K562 (cell line): ENCODE results near the gene CRCP. TPM values are rescaled to one million over a fixed set of nuclear protein-coding genes. Genes with fewer than 3 reads are reported as not detected.

Experiments used
- C11orf30 ChIP-seq: fragments of 450-650 bp; IDR thresholded peaks from 2 replicates; pipeline ENCODE4 v1.6.1; 2016; ENCODE audit warnings: low read depth, mild to moderate bottlenecking
- EWSR1 ChIP-seq: fragments of 450-650 bp; IDR thresholded peaks from 2 replicates; pipeline ENCODE4 v1.6.1; 2018; ENCODE audit warnings: borderline replicate concordance, mild to moderate bottlenecking, low read depth, moderate library complexity; ENCODE audit not compliant: partially characterized antibody
- FOXM1 ChIP-seq, 2 experiments: fragments of 450-650 bp in 1 of 2; sonication (generic) in 1 of 2; formaldehyde crosslinking in 1 of 2; IDR thresholded peaks; 2 replicates each; pipeline versions ENCODE4 v1.6.1 to v1.9.0; 2017 to 2022; ENCODE audit warnings: low read depth in 2 of 2, mild to moderate bottlenecking in 2 of 2, missing genetic modification reagents in 1 of 2, moderate library complexity in 1 of 2
- GABPB1 ChIP-seq: sonication (generic); formaldehyde crosslinking; IDR thresholded peaks from 2 replicates; pipeline ENCODE4 v1.8.0; 2022; ENCODE audit warnings: mild to moderate bottlenecking, missing genetic modification reagents
- ID3 ChIP-seq, 2 experiments: fragments of 250-450 bp in 1 of 2; fragments of 450-650 bp in 1 of 2; sonication (Bioruptor Pico) in 1 of 2; IDR thresholded peaks; 2 replicates each; pipeline versions ENCODE4 v1.6.1 to v1.8.0; 2016 to 2021; ENCODE audit warnings: mild to moderate bottlenecking in 2 of 2, moderate library complexity in 2 of 2, missing compliant biosample characterization in 1 of 2, missing genetic modification characterization in 1 of 2
- KDM1A ChIP-seq, 2 experiments: fragments of 450-650 bp; IDR thresholded peaks; 2 replicates each; pipeline ENCODE4 v1.6.1; 2016; ENCODE audit warnings: mild to moderate bottlenecking in 2 of 2
- MXD1 ChIP-seq: fragments of 250-450 bp; sonication (Bioruptor Pico); IDR thresholded peaks from 2 replicates; pipeline ENCODE4 v1.8.0; 2021; ENCODE audit warnings: borderline replicate concordance, mild to moderate bottlenecking, moderate library complexity; ENCODE audit not compliant: poor library complexity, severe bottlenecking
- NCOR1 ChIP-seq: fragments of 450-650 bp; IDR thresholded peaks from 2 replicates; pipeline ENCODE4 v1.6.1; 2016; ENCODE audit warnings: mild to moderate bottlenecking, moderate library complexity
- PATZ1 ChIP-seq: fragments of 250-450 bp; sonication (Bioruptor Pico); IDR thresholded peaks from 2 replicates; pipeline ENCODE4 v1.5.0; 2020; ENCODE audit warnings: mild to moderate bottlenecking, borderline replicate concordance
- POLR2H ChIP-seq: IDR thresholded peaks from 2 replicates; pipeline ENCODE4 v1.6.1; 2016; ENCODE audit warnings: missing genetic modification characterization, low read depth, mild to moderate bottlenecking, control low read depth, missing compliant biosample characterization, moderate library complexity
- PRPF4 ChIP-seq: fragments of 200-400 bp; formaldehyde crosslinking; IDR thresholded peaks from one replicate; pipeline ENCODE4 v1.6.1; 2017; ENCODE audit warnings: low read length, low read depth, mild to moderate bottlenecking; ENCODE audit not compliant: insufficient read depth, poor library complexity, severe bottlenecking
- RBM14 ChIP-seq: fragments of 200-400 bp; formaldehyde crosslinking; IDR thresholded peaks from 2 replicates; pipeline ENCODE4 v1.6.1; 2018; ENCODE audit warnings: low read depth, mild to moderate bottlenecking, low read length, moderate library complexity, borderline replicate concordance; ENCODE audit not compliant: insufficient read depth
- RFX5 ChIP-seq: IDR thresholded peaks from 2 replicates; pipeline ENCODE4 v1.6.1; 2011; ENCODE audit warnings: low read depth, mild to moderate bottlenecking, improper control_type of control experiment, low read length
- RFX7 ChIP-seq: fragments of 250-450 bp; sonication (Bioruptor Pico); IDR thresholded peaks from 2 replicates; pipeline ENCODE4 v1.5.1; 2021; ENCODE audit warnings: mild to moderate bottlenecking
- SOX6 ChIP-seq: fragments of 450-650 bp; IDR thresholded peaks from 2 replicates; pipeline ENCODE4 v1.6.1; 2014; ENCODE audit warnings: mild to moderate bottlenecking
- TEAD2 ChIP-seq: fragments of 450-650 bp; IDR thresholded peaks from 2 replicates; pipeline ENCODE4 v1.6.1; 2016; ENCODE audit warnings: missing genetic modification characterization, control low read depth, missing compliant biosample characterization
- TSHZ1 ChIP-seq: fragments of 250-450 bp; sonication (Bioruptor Pico); IDR thresholded peaks from 2 replicates; pipeline ENCODE4 v1.4.0; 2020; ENCODE audit warnings: mild to moderate bottlenecking, moderate library complexity
- ZNF239 ChIP-seq: fragments of 250-450 bp; sonication (Bioruptor Pico); IDR thresholded peaks from 2 replicates; pipeline ENCODE4 v1.4.0; 2020; ENCODE audit warnings: mild to moderate bottlenecking
- ZNF41 ChIP-seq: fragments of 250-450 bp; sonication (Bioruptor Pico); conservative IDR thresholded peaks from 2 replicates; pipeline ENCODE4 v1.4.0; 2020; ENCODE audit warnings: mild to moderate bottlenecking
- polyA plus RNA-seq, 8 experiments: library from polyadenylated mRNA; depleted of rRNA in 4 of 8; stranded (reverse) in 5 of 8; unstranded in 3 of 8; fragments of >200 nt; fragmentation: Nextera tagmentation in 2 of 8; fragmentation: Illumina TruSeq in 1 of 8; extraction: Ambion mirVana in 2 of 8; extraction: Trizol in 1 of 8; gene quantifications; 2 replicates each; pipeline versions ENCODE4 v1.2.1 to v1.2.3, GENCODE V29; 2011 to 2014; ENCODE audit warnings: inconsistent platforms in 1 of 8, missing spikeins in 1 of 8
- total RNA-seq, 7 experiments: library from RNA; depleted of rRNA in 6 of 7; stranded (reverse); fragments of >200 nt in 6 of 7; fragmentation: Illumina TruSeq in 2 of 7; extraction: Trizol in 2 of 7; gene quantifications; 2 replicates each; pipeline versions ENCODE4 v1.2.1 to v1.2.3, GENCODE V29; 2011 to 2021; ENCODE audit warnings: low replicate concordance in 1 of 7

The CRCP gene
- total and polyA plus RNA-seq, 9 of the 15 experiments (the other 6 are each of a cell fraction or from before 2014, with no cell fraction given), result 22.1 to 58.3 (median 43.4) TPM

- TF ChIP-seq PATZ1 (CRISPR knock-in tag) (no peak), MXD1 (peak; percentile 89), C11orf30 (peak; percentile 57; the same call in 1 of the 2 replicates), ZNF239 (CRISPR knock-in tag) (no peak), GABPB1 (CRISPR knock-in tag) (peak; percentile 79; the same call in 1 of the 2 replicates), FOXM1 (IDR thresholded peaks at IDR 0.05; ENCODE audit: low read depth) (no peak), FOXM1 (CRISPR knock-in tag; IDR thresholded peaks at IDR 0.05; ENCODE audit: low read depth) (peak; percentile 79; the same call in 1 of the 2 replicates), KDM1A (IDR thresholded peaks at IDR 0.05) (no peak), POLR2H (tag) (peak; percentile 89), EWSR1 (no peak), RBM14 (peak; percentile 97; the same call in 1 of the 2 replicates), TEAD2 (tag) (no peak; the same call in 1 of the 2 replicates), ID3 (CRISPR knock-in tag; IDR thresholded peaks at IDR 0.05) (no peak), ID3 (tag; IDR thresholded peaks at IDR 0.05) (no peak; the same call in 1 of the 2 replicates), TSHZ1 (CRISPR knock-in tag) (no peak), RFX5 (no peak), SOX6 (no peak), NCOR1 (peak; percentile 14; the same call in 1 of the 2 replicates), ZNF41 (CRISPR knock-in tag) (no peak), PRPF4 (peak; percentile 81), RFX7 (CRISPR knock-in tag) (no peak)
These were observed at the start of gene CRCP (continued) for GRCh38 chr7:66114743-66115649.
